ENCODE measurements around the gene FMC1. TPM values are rescaled to one million over a fixed set of nuclear protein-coding genes. Genes with fewer than 3 reads are reported as not detected.

Gene FMC1
- total RNA-seq, 2 donors from 2014 or later, result 6.0 to 43.8 TPM

GRCh38 chr7:139387594-139387993 lies 46.5 kb downstream of the FMC1 start:
- TF ChIP-seq POLR2A (IDR thresholded peaks at IDR 0.05) (no peak), CTCF (IDR thresholded peaks at IDR 0.05) (no peak)
- no peak for ATAC-seq
- Histone ChIP-seq H3K36me3 (replicated peaks in 1 of 2; ENCODE audit: insufficient read depth in 1 of 2, low read depth in 2 of 2) (peaks cover 1 to 7% of the 10 kb centered on the region in 2 donors), H3K9me3 (no peaks in the 10 kb centered on the region), H3K4me1 (no peaks in the 10 kb centered on the region), H3K4me3 (no peak overlapping the region), H3K27ac (no peak overlapping the region), H3K27me3 (no peaks in the 10 kb centered on the region)
- DNase-seq, result no peak
- WGBS, 2 donors, result 89 to 90% methylated on average over 5 of the region's 5 CpGs
- intact Hi-C loops (cut with DNase I), result no loop called here

- no peak for DNase-seq
- H3K27me3 ChIP-seq, result no peaks in the 10 kb centered on the region
- H3K4me1 ChIP-seq, result no peaks in the 10 kb centered on the region
- WGBS, 2 donors, result 89 to 94% methylated on average over 3 of the region's 3 CpGs
- no peak for TF ChIP-seq POLR2A (IDR thresholded peaks at IDR 0.05)
- TF ChIP-seq CTCF (IDR thresholded peaks at IDR 0.05), result no peak
- no peak overlapping the region for H3K4me3 ChIP-seq
- intact Hi-C loops (cut with DNase I), result no loop called here
- H3K27ac ChIP-seq, result no peak overlapping the region
- peaks cover 0 to 7% of the 10 kb centered on the region in 2 donors for H3K36me3 ChIP-seq (replicated peaks in 1 of 2; ENCODE audit: insufficient read depth in 1 of 2, low read depth in 2 of 2)
- no peak for ATAC-seq
- H3K9me3 ChIP-seq, result no peaks in the 10 kb centered on the region
These were observed 48.0 kb downstream of the FMC1 start for GRCh38 chr7:139389091-139389490.

DNA sequence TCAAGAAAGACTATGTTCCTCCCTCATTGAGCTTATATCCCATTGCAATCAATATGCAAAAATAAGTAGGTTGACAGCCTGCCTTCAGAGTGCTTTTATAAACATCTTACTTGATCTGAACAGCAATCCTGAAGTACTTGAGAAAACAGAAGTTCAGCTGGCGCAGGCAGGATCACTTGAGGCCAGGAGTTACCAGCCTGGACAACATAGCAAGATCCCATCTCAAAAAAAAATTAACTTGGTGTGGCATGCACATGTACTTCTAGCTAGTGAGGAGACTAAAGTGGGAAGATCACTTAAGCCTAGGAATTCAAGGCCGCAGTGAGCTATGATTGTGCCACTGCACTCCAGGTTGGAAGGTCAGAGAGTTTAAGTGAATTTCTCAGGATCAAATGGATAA lies 48.6 kb downstream of the FMC1 start:
- TF ChIP-seq POLR2A (IDR thresholded peaks at IDR 0.05), result no peak
- TF ChIP-seq CTCF (IDR thresholded peaks at IDR 0.05), result no peak
- no peaks in the 10 kb centered on the region for H3K27me3 ChIP-seq
- intact Hi-C loops (cut with DNase I), result no loop called here
- no peak overlapping the region for H3K4me3 ChIP-seq
- H3K9me3 ChIP-seq, result no peaks in the 10 kb centered on the region
- DNase-seq (no peak), ATAC-seq (no peak)
- no peaks in the 10 kb centered on the region for H3K4me1 ChIP-seq
- H3K27ac ChIP-seq, result no peak overlapping the region
- H3K36me3 ChIP-seq (replicated peaks in 1 of 2; ENCODE audit: insufficient read depth in 1 of 2, low read depth in 2 of 2), result peaks cover 0 to 7% of the 10 kb centered on the region in 2 donors
- 93 to 97% methylated on average over 2 of the region's 2 CpGs for WGBS, 2 donors

GRCh38 chr7:139393621-139394211 lies 52.6 kb downstream of the FMC1 start:
- ATAC-seq (no peak), DNase-seq (no peak)
- H3K36me3 ChIP-seq (replicated peaks in 1 of 2; ENCODE audit: insufficient read depth in 1 of 2, low read depth in 2 of 2), result peaks cover 0 to 1% of the 10 kb centered on the region in 2 donors
- no peaks in the 10 kb centered on the region for H3K27me3 ChIP-seq
- no peak overlapping the region for H3K27ac ChIP-seq
- H3K4me1 ChIP-seq, result no peaks in the 10 kb centered on the region
- intact Hi-C loops (cut with DNase I), result no loop called here
- no peak for TF ChIP-seq POLR2A (IDR thresholded peaks at IDR 0.05)
- no peak for TF ChIP-seq CTCF (IDR thresholded peaks at IDR 0.05)
- no peak overlapping the region for H3K4me3 ChIP-seq
- WGBS, 2 donors, result 100% methylated on average over 1 of the region's 1 CpG
- H3K9me3 ChIP-seq, result no peaks in the 10 kb centered on the region

- ATAC-seq, result no peak
These were observed 53.4 kb downstream of the FMC1 start for GRCh38 chr7:139394540-139394939.

More at GRCh38 chr7:139394540-139394939, 53.4 kb downstream of the FMC1 start:
- Histone ChIP-seq H3K9me3 (no peaks in the 10 kb centered on the region), H3K27me3 (no peaks in the 10 kb centered on the region), H3K36me3 (replicated peaks in 1 of 2; ENCODE audit: insufficient read depth in 1 of 2, low read depth in 2 of 2) (peaks cover 0 to 6% of the 10 kb centered on the region in 2 donors), H3K4me1 (no peaks in the 10 kb centered on the region), H3K4me3 (no peak overlapping the region), H3K27ac (no peak overlapping the region)
- intact Hi-C loops (cut with DNase I), result no loop called here
- 81 to 88% methylated on average over 3 of the region's 3 CpGs for WGBS, 2 donors
- no peak for DNase-seq
- TF ChIP-seq CTCF (IDR thresholded peaks at IDR 0.05) (no peak), POLR2A (IDR thresholded peaks at IDR 0.05) (no peak)
